Middle frontal gyrus (tissue), 1 donor: ENCODE data around the gene ARPC3.
"Not testable (repeated sequence)": the region's sequence is repeated elsewhere in the genome, so short reads cannot be mapped to it uniquely, and the experiment has no call there.

Experiments used
- DNase-seq: peaks from one replicate; pipeline ENCODE4 v3.0.0-alpha.2; 2015; ENCODE audit warnings: low spot score; ENCODE audit errors: extremely low spot score

ARPC3 gene

DNA sequence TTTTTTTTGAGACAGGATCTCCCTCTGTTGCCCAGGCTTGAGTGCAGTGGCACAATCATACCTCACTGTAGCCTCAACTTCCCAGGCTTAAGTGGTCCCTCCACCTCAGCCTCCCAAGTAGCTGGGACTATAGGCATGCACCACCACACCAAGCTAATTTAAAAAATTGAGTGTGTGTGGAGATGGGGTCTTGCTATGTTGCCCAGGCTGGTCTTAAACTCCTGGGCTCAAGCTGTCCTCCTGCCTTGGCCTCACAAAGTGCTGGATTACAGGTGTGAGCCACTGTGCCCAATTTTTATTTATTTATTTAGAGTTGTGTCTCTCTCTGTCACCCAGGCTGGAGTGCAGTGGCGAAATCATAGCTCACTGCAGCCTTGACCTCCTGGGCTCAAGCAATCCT, 29.5 kb downstream of the ARPC3 start:
- not testable (repeated sequence) for DNase-seq

DNA sequence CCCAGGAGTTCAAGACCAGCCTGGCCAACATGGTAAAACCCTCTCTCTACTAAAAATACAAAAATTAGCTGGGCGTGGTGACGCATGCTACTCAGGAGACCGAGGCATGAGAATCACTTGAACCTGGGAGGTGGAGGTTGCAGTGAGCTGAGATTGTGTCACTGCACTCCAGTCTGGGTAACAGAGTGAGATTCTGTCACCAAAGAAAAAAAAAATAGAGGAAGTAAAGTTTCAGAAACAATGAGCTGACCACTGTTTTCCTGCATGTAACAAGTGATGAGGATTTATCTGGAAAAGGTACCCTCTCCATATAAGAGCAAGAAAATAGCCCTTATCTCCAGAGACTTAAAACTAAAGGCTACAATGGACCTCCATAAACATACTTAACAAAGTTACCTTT, 33.0 kb downstream of the ARPC3 start:
- not testable (repeated sequence) for DNase-seq

DNA sequence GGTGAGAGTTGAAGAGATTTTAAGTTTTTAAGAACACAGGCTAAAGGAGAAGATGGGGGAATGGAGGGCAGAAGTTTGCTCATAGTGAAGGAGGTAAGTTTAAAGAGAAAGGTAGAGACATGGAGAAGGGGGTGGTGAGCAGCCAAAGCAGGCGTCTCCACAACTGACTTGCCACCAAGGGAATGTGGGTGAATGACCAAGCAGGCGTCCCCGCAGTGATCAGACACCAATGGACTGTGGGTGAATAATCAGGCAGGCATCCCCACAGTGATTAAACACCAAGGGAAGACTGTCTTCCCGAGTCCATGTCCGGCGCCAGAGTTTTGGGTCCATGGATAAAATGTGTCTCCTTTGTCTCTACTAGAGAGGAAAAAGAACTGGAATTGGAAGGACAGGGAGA, 40.1 kb downstream of the ARPC3 start:
- not testable (repeated sequence) for DNase-seq

DNA sequence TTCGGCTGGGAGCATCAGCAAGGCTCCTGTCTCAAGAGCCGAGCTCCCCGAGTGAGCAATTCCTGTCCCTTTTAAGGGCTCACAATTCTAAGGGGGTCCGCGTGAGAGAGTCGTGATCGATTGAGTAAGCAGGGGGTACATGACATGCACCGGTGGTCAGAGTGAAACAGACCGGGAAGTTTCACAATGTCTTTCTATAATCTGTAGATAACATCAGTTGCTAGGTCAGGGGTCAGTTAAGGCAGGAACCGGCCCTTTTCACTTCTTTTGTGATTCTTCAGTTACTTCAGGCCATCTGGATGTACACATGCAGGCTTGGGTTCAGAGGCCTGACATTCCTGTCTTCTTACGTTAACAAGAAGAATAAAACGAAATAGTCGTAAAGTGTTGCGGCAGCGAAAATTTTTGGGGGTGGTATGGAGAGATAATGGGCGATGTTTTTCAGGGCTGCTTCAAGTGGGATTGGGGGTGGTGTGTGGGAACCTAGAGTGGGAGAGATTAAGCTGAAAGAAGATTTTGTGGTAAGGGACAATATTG, 44.9 kb downstream of the ARPC3 start:
- not testable (repeated sequence) for DNase-seq

DNA sequence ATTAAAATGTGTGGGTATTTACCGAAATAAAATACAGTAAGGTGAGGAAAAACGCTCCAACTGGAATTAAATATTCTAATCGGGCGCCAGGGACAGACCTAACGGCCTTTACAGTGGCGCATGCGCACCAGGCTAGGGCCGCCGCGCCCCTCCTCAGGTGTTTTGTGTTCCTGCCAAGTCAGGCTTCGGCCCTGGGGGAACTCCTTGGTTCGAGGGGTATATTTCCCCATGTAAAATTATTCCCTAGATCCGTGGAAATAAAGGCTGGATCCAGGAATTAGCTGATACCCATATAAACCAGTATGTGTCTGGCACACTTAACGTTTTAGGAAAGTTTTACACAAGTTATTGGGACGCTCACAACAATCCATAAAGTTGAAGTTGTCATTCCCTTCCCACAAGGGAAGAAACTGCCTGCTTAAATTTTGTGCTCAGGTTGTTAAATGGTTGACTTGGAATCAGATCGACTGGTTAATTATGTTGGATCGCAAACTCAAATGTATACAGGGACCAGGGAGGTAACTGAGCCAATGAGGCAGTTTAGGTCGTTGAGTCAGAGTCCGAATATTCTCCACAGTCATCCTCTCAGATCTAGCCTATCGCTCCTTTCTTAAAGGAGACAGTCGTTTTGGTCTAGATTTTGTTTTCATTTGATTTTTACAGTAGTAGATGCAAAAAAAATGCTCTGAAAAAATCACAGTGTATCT, 46.0 kb downstream of the ARPC3 start:
- DNase-seq: peak; percentile 16

DNA sequence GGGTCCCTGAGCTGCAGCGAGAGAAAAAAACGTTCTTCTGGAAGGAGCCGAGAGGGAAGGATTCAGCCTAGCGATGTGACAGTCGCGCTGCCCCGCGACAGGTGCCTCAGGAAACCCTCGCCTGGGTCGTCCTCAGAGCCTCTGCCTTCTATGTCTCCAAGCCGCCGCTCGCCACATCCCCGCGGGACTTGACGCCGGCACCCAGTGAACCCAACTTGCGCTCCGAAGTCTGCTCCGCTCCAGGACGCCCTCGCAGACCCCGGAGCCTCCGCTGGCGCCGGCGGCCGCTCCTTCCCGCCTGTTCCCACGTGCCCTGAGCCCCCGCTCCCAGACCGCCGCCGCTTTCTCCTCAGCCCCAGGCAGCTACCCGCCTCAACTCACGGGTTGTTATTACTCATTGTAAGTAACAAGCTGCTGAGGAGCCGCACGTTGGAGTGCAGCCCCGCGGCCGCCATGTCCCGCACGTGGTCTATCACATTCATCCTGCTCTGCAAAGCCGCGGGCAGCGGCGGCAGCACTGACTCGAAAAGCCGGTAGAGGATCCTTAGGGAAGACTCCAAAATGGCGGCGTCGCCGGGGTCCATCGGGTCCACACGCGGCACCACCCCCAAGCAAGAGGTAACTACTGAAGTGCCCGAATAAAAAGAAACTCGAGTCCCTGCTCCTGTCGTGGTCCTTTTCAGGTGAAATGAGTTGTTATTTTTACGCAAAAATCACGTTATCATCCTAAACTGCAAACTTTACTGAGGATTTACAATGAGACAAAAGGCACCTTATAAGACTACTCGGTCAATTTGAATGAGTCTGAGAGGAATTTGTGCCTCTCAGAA, 46.8 kb downstream of the ARPC3 start, which contains the start of gene ANAPC7:
ANAPC7 (minus strand) TSS at position 563 of the 830 bp plus-strand sequence; CDS start at position 482, 81 bp downstream.
- DNase-seq: peak; percentile 80
